Caco-2 (cell line): Measurements from ENCODE around the gene MICALL2. TPM values are rescaled to one million over a fixed set of nuclear protein-coding genes. Genes with fewer than 3 reads are reported as not detected.

Source experiments
- BruUV-seq: library from RNA; stranded (reverse); fragments of 400-500 nt; replicated peaks from 2 replicates; lab custom pipeline; 2021; lab: Mats Ljungman, UMichigan
- CTCF ChIA-PET: fragments of 300-600 bp; sonication (Branson Sonifier 250); formaldehyde crosslinking; loops from one replicate; lab custom pipeline; 2022; ENCODE audit warnings: antibody characterized with exemption; lab: Charles Lee
- POLR2A ChIA-PET: fragments of 300-600 bp; sonication (Branson Sonifier 250); formaldehyde crosslinking; loops from one replicate; lab custom pipeline; 2022; ENCODE audit warnings: antibody characterized with exemption; lab: Charles Lee
- DNase-seq, 2 experiments: peaks; one replicate each; pipeline versions ENCODE4 v3.0.0 to v3.0.0-alpha.2; 2020 to 2022
- H3K27me3 ChIP-seq: replicated peaks from 2 replicates; pipeline ENCODE4 v1.6.0; 2011; ENCODE audit warnings: low read length; ENCODE audit not compliant: control insufficient read depth, insufficient read depth
- H3K36me3 ChIP-seq: 2 replicates; pipeline ENCODE4 v1.5.1; 2011; ENCODE audit warnings: low read length; ENCODE audit not compliant: control insufficient read depth, insufficient read depth
- H3K4me1 ChIP-seq: fragments of 250-450 bp; sonication (Bioruptor Pico); 2 replicates; pipeline ENCODE4 v1.5.1; 2020; ENCODE audit warnings: mild to moderate bottlenecking
- H3K4me3 ChIP-seq: 2 replicates; pipeline ENCODE4 v1.5.1; 2011; ENCODE audit warnings: low read depth, mild to moderate bottlenecking, control low read depth, low read length
- H3K9me3 ChIP-seq: fragments of 250-450 bp; sonication (Bioruptor Pico); 2 replicates; pipeline ENCODE4 v1.5.1; 2020; ENCODE audit warnings: mild to moderate bottlenecking, moderate library complexity
- H3K27ac Mint-ChIP-seq: one replicate; pipeline ENCODE4 v1.8.0; 2022; ENCODE audit warnings: mixed read lengths; ENCODE audit not compliant: unreplicated experiment
- H3K27me3 Mint-ChIP-seq: one replicate; pipeline ENCODE4 v1.8.0; 2022; ENCODE audit warnings: mixed read lengths; ENCODE audit not compliant: insufficient read depth, unreplicated experiment
- H3K36me3 Mint-ChIP-seq: one replicate; pipeline ENCODE4 v1.8.0; 2022; ENCODE audit warnings: mild to moderate bottlenecking, mixed read lengths; ENCODE audit not compliant: insufficient read depth, unreplicated experiment
- H3K4me1 Mint-ChIP-seq: one replicate; pipeline ENCODE4 v1.8.0; 2022; ENCODE audit warnings: low read depth, mixed read lengths; ENCODE audit not compliant: unreplicated experiment
- H3K4me3 Mint-ChIP-seq: one replicate; pipeline ENCODE4 v1.8.0; 2022; ENCODE audit warnings: mild to moderate bottlenecking, moderate library complexity, mixed read lengths; ENCODE audit not compliant: unreplicated experiment
- H3K9me3 Mint-ChIP-seq: one replicate; pipeline ENCODE4 v1.8.0; 2022; ENCODE audit warnings: mixed read lengths; ENCODE audit not compliant: unreplicated experiment
- intact Hi-C: fragments of 100-400 bp; cut with micrococcal nuclease; formaldehyde crosslinking; loops from one replicate; pipeline ENCODE4 v1.10.0; 2022; ENCODE audit not compliant: unreplicated experiment
- total RNA-seq: library from RNA; stranded (reverse); gene quantifications from 2 replicates; pipeline ENCODE4 v1.2.3, GENCODE V29; 2022
- TF ChIP-seq, protein P1 (sequence below), 2 experiments: fragments of 200-600 bp in 1 of 2; IDR thresholded peaks; 1 replicate in 1 of 2; 2 replicates in 1 of 2; pipeline versions ENCODE4 v1.5.1 to v1.8.0; 2011 to 2022; ENCODE audit warnings: antibody characterized with exemption in 1 of 2, control low read depth in 1 of 2, inconsistent platforms in 1 of 2, low read depth in 1 of 2, low read length in 1 of 2, mild to moderate bottlenecking in 1 of 2, moderate library complexity in 1 of 2; ENCODE audit not compliant: insufficient read depth in 1 of 2, severe bottlenecking in 1 of 2, unreplicated experiment in 1 of 2

The MICALL2 gene
- total RNA-seq, 1 experiment from 2014 or later = 14.7 TPM

- no peak for DNase-seq
- intact Hi-C loops = no loop called here
- H3K36me3 ChIP-seq = no peaks in the 10 kb centered on the region
- peaks cover 24% of the 10 kb centered on the region for H3K27me3 Mint-ChIP-seq
- H3K36me3 Mint-ChIP-seq = no peaks in the 10 kb centered on the region
- no peaks in the 10 kb centered on the region for H3K9me3 Mint-ChIP-seq
- no peaks in the 10 kb centered on the region for H3K4me1 ChIP-seq
- BruUV-seq = no TSS peak
- TF ChIP-seq, protein P1, sequence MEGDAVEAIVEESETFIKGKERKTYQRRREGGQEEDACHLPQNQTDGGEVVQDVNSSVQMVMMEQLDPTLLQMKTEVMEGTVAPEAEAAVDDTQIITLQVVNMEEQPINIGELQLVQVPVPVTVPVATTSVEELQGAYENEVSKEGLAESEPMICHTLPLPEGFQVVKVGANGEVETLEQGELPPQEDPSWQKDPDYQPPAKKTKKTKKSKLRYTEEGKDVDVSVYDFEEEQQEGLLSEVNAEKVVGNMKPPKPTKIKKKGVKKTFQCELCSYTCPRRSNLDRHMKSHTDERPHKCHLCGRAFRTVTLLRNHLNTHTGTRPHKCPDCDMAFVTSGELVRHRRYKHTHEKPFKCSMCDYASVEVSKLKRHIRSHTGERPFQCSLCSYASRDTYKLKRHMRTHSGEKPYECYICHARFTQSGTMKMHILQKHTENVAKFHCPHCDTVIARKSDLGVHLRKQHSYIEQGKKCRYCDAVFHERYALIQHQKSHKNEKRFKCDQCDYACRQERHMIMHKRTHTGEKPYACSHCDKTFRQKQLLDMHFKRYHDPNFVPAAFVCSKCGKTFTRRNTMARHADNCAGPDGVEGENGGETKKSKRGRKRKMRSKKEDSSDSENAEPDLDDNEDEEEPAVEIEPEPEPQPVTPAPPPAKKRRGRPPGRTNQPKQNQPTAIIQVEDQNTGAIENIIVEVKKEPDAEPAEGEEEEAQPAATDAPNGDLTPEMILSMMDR (IDR thresholded peaks at IDR 0.05; ENCODE audit: insufficient read depth in 1 of 2, low read depth in 1 of 2, low read length in 1 of 2, severe bottlenecking in 1 of 2, unreplicated experiment in 1 of 2) = no peak
- ChIA-PET CTCF (no interaction called here), POLR2A (no interaction called here)
- H3K4me3 ChIP-seq = no peak overlapping the region
- no peak overlapping the region for H3K4me3 Mint-ChIP-seq
- no peak overlapping the region for H3K27ac Mint-ChIP-seq
- no peaks in the 10 kb centered on the region for H3K4me1 Mint-ChIP-seq
- H3K9me3 ChIP-seq = no peaks in the 10 kb centered on the region
- H3K27me3 ChIP-seq = no peaks in the 10 kb centered on the region; the same call in 1 of the 2 replicates
Measured at GRCh38 chr7:1402791-1403637, 56.3 kb downstream of the MICALL2 start.

GRCh38 chr7:1402110-1402790 is 57.0 kb downstream of the MICALL2 start:
- H3K36me3 ChIP-seq = no peaks in the 10 kb centered on the region
- peaks cover 24% of the 10 kb centered on the region for H3K27me3 Mint-ChIP-seq
- POLR2A ChIA-PET = no interaction called here
- H3K27ac Mint-ChIP-seq = no peak overlapping the region
- no TSS peak for BruUV-seq
- no peaks in the 10 kb centered on the region for H3K9me3 Mint-ChIP-seq
- H3K4me3 Mint-ChIP-seq = no peak overlapping the region
- no peak for DNase-seq
- no peaks in the 10 kb centered on the region for H3K9me3 ChIP-seq
- no peaks in the 10 kb centered on the region for H3K36me3 Mint-ChIP-seq
- H3K4me3 ChIP-seq = no peak overlapping the region
- no peaks in the 10 kb centered on the region; the same call in 1 of the 2 replicates for H3K27me3 ChIP-seq
- TF ChIP-seq, protein P1 (IDR thresholded peaks at IDR 0.05; ENCODE audit: insufficient read depth in 1 of 2, low read depth in 1 of 2, low read length in 1 of 2, severe bottlenecking in 1 of 2, unreplicated experiment in 1 of 2) = no peak
- H3K4me1 ChIP-seq = no peaks in the 10 kb centered on the region
- CTCF ChIA-PET = interaction anchor here (1.2 kb wide), 1 partner anchor 64 kb away, joined by 3 read pairs; no protein-coding TSS in a partner anchor
- H3K4me1 Mint-ChIP-seq = no peaks in the 10 kb centered on the region
- intact Hi-C loops = no loop called here

- no peaks in the 10 kb centered on the region for H3K36me3 Mint-ChIP-seq
- POLR2A ChIA-PET = no interaction called here
- H3K4me1 Mint-ChIP-seq = no peaks in the 10 kb centered on the region
- H3K9me3 Mint-ChIP-seq = no peaks in the 10 kb centered on the region
- H3K4me3 ChIP-seq = no peak overlapping the region
- no peak overlapping the region for H3K4me3 Mint-ChIP-seq
- H3K27me3 ChIP-seq = no peaks in the 10 kb centered on the region; the same call in 1 of the 2 replicates
- H3K4me1 ChIP-seq = no peaks in the 10 kb centered on the region
- no peaks in the 10 kb centered on the region for H3K36me3 ChIP-seq
- TF ChIP-seq, protein P1 (IDR thresholded peaks at IDR 0.05; ENCODE audit: insufficient read depth in 1 of 2, low read depth in 1 of 2, low read length in 1 of 2, severe bottlenecking in 1 of 2, unreplicated experiment in 1 of 2) = no peak
- intact Hi-C loops = no loop called here
- no TSS peak for BruUV-seq
- no peak overlapping the region for H3K27ac Mint-ChIP-seq
- no peak for DNase-seq
- peaks cover 20% of the 10 kb centered on the region for H3K27me3 Mint-ChIP-seq
- H3K9me3 ChIP-seq = no peaks in the 10 kb centered on the region
- CTCF ChIA-PET = interaction anchor here (1.2 kb wide), 1 partner anchor 65 kb away, joined by 3 read pairs; no protein-coding TSS in a partner anchor
Measured at GRCh38 chr7:1401011-1401410, 58.3 kb downstream of the MICALL2 start.
